HCT116 (cell line): ENCODE measurements around the gene RIMS1. TPM values are rescaled to one million over a fixed set of nuclear protein-coding genes. Genes with fewer than 3 reads are reported as not detected.

ENCODE experiments used
- ATAC-seq: fragments of 200-7000 bp; cut with Tn5 transposase; 2 replicates; pipeline ENCODE4 v1.9.1; 2020; ENCODE audit warnings: mild to moderate bottlenecking, moderate library complexity
- BruUV-seq: library from RNA; stranded (reverse); fragments of 400-500 nt; replicated peaks from 2 replicates; lab custom pipeline; 2021; lab: Mats Ljungman, UMichigan
- CTCF ChIA-PET: fragments of 300-600 bp; sonication (Branson Sonifier 250); formaldehyde crosslinking; loops from one replicate; lab custom pipeline; 2021; ENCODE audit warnings: antibody characterized with exemption; lab: Charles Lee
- POLR2A ChIA-PET: fragments of 300-600, 350-600 bp; sonication (Branson Sonifier 250); formaldehyde crosslinking; loops from one replicate; lab custom pipeline; 2021; ENCODE audit warnings: antibody characterized with exemption; lab: Charles Lee
- RAD21 ChIA-PET, 2 experiments: fragments of 300-600 bp; sonication (Branson Sonifier 250); formaldehyde crosslinking; loops; one replicate each; lab custom pipeline; 2023; ENCODE audit warnings: low total read pairs in 2 of 2; ENCODE audit not compliant: uncharacterized antibody in 2 of 2, unreplicated experiment in 2 of 2, low non-redundant PET in 1 of 2; lab: Charles Lee
- DNase-seq: peaks from one replicate; pipeline ENCODE4 v3.0.0-alpha.2; 2010; ENCODE audit warnings: low read depth, low spot score
- H2AFZ ChIP-seq: fragments of 200-600 bp; shearing (Covaris generic), sonication (generic); 2 replicates; pipeline ENCODE4 v1.6.1; 2017; ENCODE audit warnings: low read depth, mixed run types, mixed read lengths, antibody characterized with exemption, low read length; ENCODE audit not compliant: poor library complexity, severe bottlenecking
- H3K27ac ChIP-seq: 2 replicates; pipeline ENCODE4 v1.5.1; 2012; ENCODE audit warnings: low read depth, low read length
- H3K27me3 ChIP-seq: fragments of 200-600 bp; sonication (generic); 2 replicates; pipeline ENCODE4 v1.6.1; 2016; ENCODE audit warnings: mixed run types, low read length, mixed read lengths; ENCODE audit not compliant: insufficient read depth
- H3K36me3 ChIP-seq, 2 experiments: fragments of 200-500 bp in 1 of 2; fragments of 200-600 bp in 1 of 2; sonication (Bioruptor generic) in 1 of 2; sonication (generic) in 1 of 2; 2 replicates each; pipeline versions ENCODE4 v1.5.1 to v1.6.1; 2014 to 2016; ENCODE audit warnings: low read length in 2 of 2, inconsistent platforms in 1 of 2, mixed read lengths in 1 of 2, mixed run types in 1 of 2; ENCODE audit not compliant: insufficient read depth in 2 of 2, control insufficient read depth in 1 of 2
- H3K4me1 ChIP-seq, 2 experiments: fragments of 200-600 bp in 1 of 2; sonication (generic) in 1 of 2; 2 replicates each; pipeline versions ENCODE4 v1.5.1 to v1.6.1; 2012 to 2017; ENCODE audit warnings: low read length in 2 of 2, inconsistent platforms in 1 of 2, mild to moderate bottlenecking in 1 of 2, mixed read lengths in 1 of 2, mixed run types in 1 of 2, moderate library complexity in 1 of 2; ENCODE audit not compliant: insufficient read depth in 2 of 2, control insufficient read depth in 1 of 2
- H3K4me2 ChIP-seq: fragments of 200-600 bp; sonication (generic); 2 replicates; pipeline ENCODE4 v1.6.1; 2017; ENCODE audit warnings: mixed run types, low read length, mixed read lengths
- H3K4me3 ChIP-seq, 2 experiments: fragments of 200-600 bp in 1 of 2; sonication (generic) in 1 of 2; replicated peaks in 1 of 2; 2 replicates each; pipeline ENCODE4 v1.5.1; 2011 to 2016; ENCODE audit warnings: low read length in 2 of 2, control low read depth in 1 of 2, low read depth in 1 of 2, mild to moderate bottlenecking in 1 of 2, mixed read lengths in 1 of 2, mixed run types in 1 of 2
- H3K79me2 ChIP-seq: fragments of 200-600 bp; sonication (generic); 2 replicates; pipeline ENCODE4 v1.6.1; 2017; ENCODE audit warnings: mild to moderate bottlenecking, mixed run types, low read length, moderate library complexity, mixed read lengths; ENCODE audit not compliant: insufficient read depth
- H3K9ac ChIP-seq: fragments of 200-600 bp; sonication (generic); 2 replicates; pipeline ENCODE4 v1.6.1; 2016; ENCODE audit warnings: low read length, mixed read lengths
- H3K9me2 ChIP-seq: fragments of 200-600 bp; sonication (generic), shearing (Covaris generic); 2 replicates; pipeline ENCODE4 v1.6.1; 2017; ENCODE audit warnings: mixed run types, mild to moderate bottlenecking, moderate library complexity; ENCODE audit not compliant: insufficient read depth
- H3K9me3 ChIP-seq, 2 experiments: fragments of 200-500 bp in 1 of 2; fragments of 200-600 bp in 1 of 2; sonication (Bioruptor generic) in 1 of 2; sonication (generic) in 1 of 2; 2 replicates each; pipeline ENCODE4 v1.6.1; 2014 to 2017; ENCODE audit warnings: low read length in 2 of 2, mixed read lengths in 2 of 2, inconsistent platforms in 1 of 2, low read depth in 1 of 2, mild to moderate bottlenecking in 1 of 2, mixed run types in 1 of 2, moderate library complexity in 1 of 2; ENCODE audit not compliant: control insufficient read depth in 1 of 2, insufficient read depth in 1 of 2
- H4K20me1 ChIP-seq: fragments of 200-600 bp; sonication (generic), shearing (Covaris generic); 2 replicates; pipeline ENCODE4 v1.6.1; 2017; ENCODE audit warnings: mixed run types, mild to moderate bottlenecking, moderate library complexity; ENCODE audit not compliant: insufficient read depth
- CEBPB ChIP-seq: IDR thresholded peaks from 2 replicates; pipeline ENCODE4 v1.6.1; 2012; ENCODE audit warnings: low read depth
- EGR1 ChIP-seq: IDR thresholded peaks from 2 replicates; pipeline ENCODE4 v1.6.1; 2012; ENCODE audit warnings: low read depth
- ELF1 ChIP-seq: IDR thresholded peaks from 2 replicates; pipeline ENCODE4 v1.6.1; 2012; ENCODE audit warnings: low read depth, borderline replicate concordance
- EZH2 ChIP-seq: fragments of 200-600 bp; sonication (generic); IDR thresholded peaks from 2 replicates; pipeline ENCODE4 v1.6.1; 2017; ENCODE audit warnings: antibody characterized with exemption, mixed run types
- EZH2phosphoT487 ChIP-seq: fragments of 200-600 bp; IDR thresholded peaks from 2 replicates; pipeline ENCODE4 v1.6.1; 2018; ENCODE audit warnings: antibody characterized with exemption, borderline replicate concordance
- FOSL1 ChIP-seq: IDR thresholded peaks from 2 replicates; pipeline ENCODE4 v1.6.1; 2012; ENCODE audit warnings: low read depth
- MAX ChIP-seq: IDR thresholded peaks from 2 replicates; pipeline ENCODE4 v1.6.1; 2012
- POLR2AphosphoS5 ChIP-seq: IDR thresholded peaks from 2 replicates; pipeline ENCODE4 v1.6.1; 2011; ENCODE audit warnings: mild to moderate bottlenecking, low read depth, low read length, moderate library complexity
- RAD21 ChIP-seq: IDR thresholded peaks from 2 replicates; pipeline ENCODE4 v1.6.1; 2012; ENCODE audit warnings: low read depth, mild to moderate bottlenecking
- REST ChIP-seq: IDR thresholded peaks from 2 replicates; pipeline ENCODE4 v1.6.1; 2012; ENCODE audit warnings: low read depth
- SIN3A ChIP-seq: IDR thresholded peaks from 2 replicates; pipeline ENCODE4 v1.6.1; 2012; ENCODE audit warnings: low read depth
- SP1 ChIP-seq: IDR thresholded peaks from 2 replicates; pipeline ENCODE4 v1.6.1; 2012; ENCODE audit warnings: low read depth
- SRF ChIP-seq: IDR thresholded peaks from 2 replicates; pipeline ENCODE4 v1.6.1; 2012; ENCODE audit warnings: low read depth
- YY1 ChIP-seq: IDR thresholded peaks from 2 replicates; pipeline ENCODE4 v1.6.1; 2011; ENCODE audit warnings: low read length, low read depth, moderate library complexity, mild to moderate bottlenecking; ENCODE audit not compliant: insufficient replicate concordance; ENCODE audit errors: extremely low read depth
- ZFX ChIP-seq: fragments of 450-650 bp; IDR thresholded peaks from 2 replicates; pipeline ENCODE4 v1.6.1; 2017
- ZNF274 ChIP-seq: fragments of 200-500 bp; sonication (Bioruptor generic); IDR thresholded peaks from 2 replicates; pipeline ENCODE4 v1.6.1; 2014; ENCODE audit warnings: mild to moderate bottlenecking, low read depth, low read length, inconsistent platforms
- intact Hi-C: fragments of 100-400 bp; cut with micrococcal nuclease; formaldehyde crosslinking; loops from 2 replicates; pipeline ENCODE4 v1.10.0; 2022
- total RNA-seq: library from RNA; stranded (reverse); gene quantifications from one replicate; pipeline ENCODE4 v1.2.1, GENCODE V29; 2021; ENCODE audit not compliant: unreplicated experiment

The RIMS1 gene
- total RNA-seq, 1 experiment from 2014 or later, result not detected

- TF ChIP-seq POLR2AphosphoS5, result no peak
- TF ChIP-seq EZH2, result no peak
- TF ChIP-seq RAD21, result no peak
- TF ChIP-seq, all 23 proteins: peak for 0
These were observed 351.7 kb downstream of the RIMS1 start (continued) for GRCh38 chr6:72238021-72238420.

- no peaks in the 10 kb centered on the region for H3K79me2 ChIP-seq
- DNase-seq, result no peak
- intact Hi-C loops, result no loop called here
- no peak overlapping the region for H3K4me3 ChIP-seq
- no peaks in the 10 kb centered on the region for H3K27me3 ChIP-seq
- H2AFZ ChIP-seq, result no peak overlapping the region
- CTCF ChIA-PET, result no interaction called here
- H3K4me2 ChIP-seq, result no peak overlapping the region
- TF ChIP-seq SP1 (no peak), YY1 (no peak), EGR1 (no peak), EZH2phosphoT487 (no peak), REST (no peak), EZH2 (no peak), RAD21 (no peak), MAX (no peak), ELF1 (no peak), POLR2AphosphoS5 (no peak), ZFX (no peak), ZNF274 (no peak), SRF (no peak), CEBPB (no peak), SIN3A (no peak), FOSL1 (no peak)
- no peaks in the 10 kb centered on the region; the same call in 1 of the 2 replicates for H4K20me1 ChIP-seq
- H3K36me3 ChIP-seq, result no peaks in the 10 kb centered on the region; a peak in 1 of 4 replicates
- POLR2A ChIA-PET, result no interaction called here
- ATAC-seq, result no peak
- no peaks in the 10 kb centered on the region for H3K4me1 ChIP-seq
- no peak overlapping the region for H3K9ac ChIP-seq
- RAD21 ChIA-PET, result no interaction called here
- no TSS peak for BruUV-seq
- no peak overlapping the region for H3K27ac ChIP-seq
- H3K9me3 ChIP-seq, result no peaks in the 10 kb centered on the region
- H3K9me2 ChIP-seq, result no peaks in the 10 kb centered on the region
These were observed 352.6 kb downstream of the RIMS1 start for GRCh38 chr6:72238900-72239299.
